Measurements from ENCODE around the gene PRLHR.
"Not testable (repeated sequence)": the region's sequence is repeated elsewhere in the genome, so short reads cannot be mapped to it uniquely, and the experiment has no call there.

The PRLHR gene

DNA sequence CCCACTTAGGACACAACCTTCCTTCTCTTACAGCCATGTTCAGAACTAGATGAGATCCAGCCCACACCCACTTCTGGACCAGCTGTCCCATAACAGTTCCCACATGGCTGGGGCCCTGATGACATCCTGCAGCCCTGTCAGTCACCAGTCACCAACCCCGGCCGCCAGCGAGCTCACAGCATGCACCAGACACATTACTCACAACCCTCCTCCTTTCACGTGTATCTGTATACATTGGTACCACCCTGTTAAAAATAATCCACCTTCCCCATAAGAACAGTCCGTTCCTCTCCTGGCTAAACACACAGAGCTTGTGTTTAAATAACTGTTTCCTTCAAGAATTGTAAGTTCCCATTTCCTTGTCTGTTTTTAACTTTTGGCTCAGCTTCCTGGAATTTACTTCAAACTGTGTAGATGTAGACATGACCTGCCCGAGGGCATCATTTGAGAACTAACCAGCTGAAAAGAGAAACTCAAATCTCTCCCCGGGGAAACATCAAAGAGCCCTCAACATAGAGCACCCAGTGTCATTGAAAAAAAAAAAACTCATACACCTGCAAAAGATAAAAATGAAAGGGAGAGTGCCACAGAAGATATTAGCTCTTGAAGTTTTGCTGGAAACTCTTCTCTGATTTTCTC is 26.0 kb upstream of the PRLHR start:
- WGBS, 2 experiments (ENCODE audit: insufficient coverage in 2 of 2) = 70 to 87% methylated on average over 5 to 6 of the region's 7 CpGs
- Histone ChIP-seq H3K27ac (ENCODE audit: low read depth, low read length, severe bottlenecking) (no peak overlapping the region), H3K4me1 (ENCODE audit: control insufficient read depth, insufficient read depth, low read length, poor library complexity, severe bottlenecking) (no peaks in the 10 kb centered on the region)

DNA sequence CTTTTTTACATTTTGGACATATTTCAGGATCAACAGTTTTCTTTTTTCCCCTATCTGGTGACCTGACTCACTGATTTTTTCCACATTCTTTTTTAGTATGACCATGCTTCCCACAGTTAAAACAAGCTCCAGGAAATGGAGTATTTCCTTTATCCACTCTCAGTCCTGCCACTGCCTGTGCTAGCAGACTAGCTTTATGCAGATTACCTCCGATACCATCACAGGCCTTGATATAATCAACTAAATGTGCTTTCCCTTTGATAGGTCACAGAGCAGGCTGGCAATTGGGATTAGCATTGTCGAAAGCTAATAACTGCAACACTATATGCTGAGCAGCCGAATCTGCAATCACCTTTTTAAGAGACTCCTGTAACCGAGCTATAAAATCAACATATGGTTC is 18.4 kb upstream of the PRLHR start:
- H3K4me1 ChIP-seq (ENCODE audit: control insufficient read depth, insufficient read depth, low read length, poor library complexity, severe bottlenecking); H3K4me3 ChIP-seq (ENCODE audit: extremely low read depth, insufficient read depth, low read length, poor library complexity, severe bottlenecking); H3K36me3 ChIP-seq (ENCODE audit: control insufficient read depth, insufficient read depth, low read length); H3K27ac ChIP-seq (ENCODE audit: low read depth, low read length, severe bottlenecking); H3K9me3 ChIP-seq (ENCODE audit: control insufficient read depth, low read length): not testable (repeated sequence)
- 70 to 97% methylated on average over 2 to 3 of the region's 4 CpGs for WGBS, 2 experiments (ENCODE audit: insufficient coverage in 2 of 2)

More for the DNA sequence above, 26.0 kb upstream of the PRLHR start:
- Histone ChIP-seq H3K36me3 (ENCODE audit: control insufficient read depth, insufficient read depth, low read length) (no peaks in the 10 kb centered on the region), H3K4me3 (ENCODE audit: extremely low read depth, insufficient read depth, low read length, poor library complexity, severe bottlenecking) (no peak overlapping the region), H3K9me3 (ENCODE audit: control insufficient read depth, low read length) (no peaks in the 10 kb centered on the region)

DNA sequence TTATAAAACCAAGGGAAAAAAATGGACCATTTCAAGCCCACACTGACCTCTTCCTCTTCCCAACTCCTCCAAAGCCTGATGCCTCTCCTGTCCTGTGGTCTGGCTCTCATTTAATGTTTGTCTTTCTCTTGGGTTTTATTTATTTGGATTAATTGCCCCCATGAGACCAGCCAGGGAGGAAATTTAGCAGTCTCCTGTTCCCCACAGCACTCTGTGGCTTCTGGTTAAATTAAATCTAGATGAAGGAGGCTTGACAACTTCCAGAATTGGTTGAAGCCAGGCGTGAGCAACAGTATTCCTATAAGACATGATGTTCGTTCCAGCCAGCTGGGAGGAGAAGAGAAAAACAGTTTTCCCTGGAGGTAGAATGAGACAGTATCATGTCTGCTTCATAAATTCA is 15.1 kb upstream of the PRLHR start:
- no peak overlapping the region for H3K4me3 ChIP-seq (ENCODE audit: extremely low read depth, insufficient read depth, low read length, poor library complexity, severe bottlenecking)
- peaks cover 4% of the 10 kb centered on the region for H3K9me3 ChIP-seq (ENCODE audit: control insufficient read depth, low read length)
- no peaks in the 10 kb centered on the region for H3K4me1 ChIP-seq (ENCODE audit: control insufficient read depth, insufficient read depth, low read length, poor library complexity, severe bottlenecking)
- no peak overlapping the region for H3K27ac ChIP-seq (ENCODE audit: low read depth, low read length, severe bottlenecking)
- no peaks in the 10 kb centered on the region for H3K36me3 ChIP-seq (ENCODE audit: control insufficient read depth, insufficient read depth, low read length)
- 83% methylated on average over 1 of the region's 2 CpGs; no CpG with 5 or more reads in 1 of the 2 experiments for WGBS, 2 experiments (ENCODE audit: insufficient coverage in 2 of 2)

DNA sequence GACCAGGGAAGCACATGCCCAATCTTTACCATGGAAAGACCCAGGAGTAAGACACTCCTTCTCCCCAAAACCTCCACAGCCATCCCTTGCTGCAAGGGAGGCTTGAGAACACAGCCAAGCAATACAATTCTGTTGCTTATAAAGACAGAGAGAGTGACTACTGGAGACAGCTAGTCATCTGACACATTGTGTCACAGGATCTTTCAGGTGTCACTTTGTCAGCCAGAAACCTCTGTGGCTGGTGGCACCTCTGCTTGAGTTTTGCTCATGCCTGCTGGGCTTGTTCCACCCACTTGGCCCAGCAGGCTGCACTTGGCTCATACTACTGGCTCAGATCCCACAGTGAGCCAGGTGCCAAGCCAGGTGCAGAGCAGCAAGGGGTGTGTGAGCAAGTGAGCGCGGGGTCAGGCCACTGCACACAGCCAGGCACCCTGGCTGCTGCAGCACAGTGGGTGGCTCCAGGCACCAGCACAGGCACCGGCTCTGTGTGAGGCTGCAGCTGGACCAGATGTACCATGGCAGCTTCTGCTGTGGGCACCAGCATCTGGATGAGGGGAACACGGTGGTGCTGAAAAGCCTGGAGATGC is 12.4 kb upstream of the PRLHR start:
- WGBS, 2 experiments (ENCODE audit: insufficient coverage in 2 of 2) = 84 to 91% methylated on average over 4 of the region's 4 CpGs
- H3K4me1 ChIP-seq (ENCODE audit: control insufficient read depth, insufficient read depth, low read length, poor library complexity, severe bottlenecking) = no peaks in the 10 kb centered on the region
- H3K4me3 ChIP-seq (ENCODE audit: extremely low read depth, insufficient read depth, low read length, poor library complexity, severe bottlenecking) = no peak overlapping the region
- H3K36me3 ChIP-seq (ENCODE audit: control insufficient read depth, insufficient read depth, low read length) = no peaks in the 10 kb centered on the region
- H3K9me3 ChIP-seq (ENCODE audit: control insufficient read depth, low read length) = peaks cover 4% of the 10 kb centered on the region
- H3K27ac ChIP-seq (ENCODE audit: low read depth, low read length, severe bottlenecking) = no peak overlapping the region

DNA sequence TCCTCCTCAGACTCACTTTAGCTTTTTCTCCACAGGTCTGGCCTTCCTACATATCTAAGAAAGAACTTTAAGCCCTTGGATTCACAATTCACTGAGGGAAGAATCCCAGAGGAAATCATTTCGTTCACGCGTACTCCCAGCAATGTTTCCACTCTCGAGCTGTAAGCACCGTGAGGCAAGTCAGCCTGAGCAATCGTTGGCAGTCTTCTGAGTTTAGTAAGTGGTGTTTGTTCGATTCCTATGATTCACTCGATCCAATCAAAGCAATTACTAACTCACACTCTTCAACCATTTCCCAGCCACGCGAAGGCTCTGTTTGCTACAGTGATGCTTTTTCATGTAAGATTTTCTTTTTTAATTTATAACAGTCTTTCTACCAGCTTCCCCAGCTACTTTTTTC is 10.2 kb upstream of the PRLHR start:
- peaks cover 4% of the 10 kb centered on the region for H3K9me3 ChIP-seq (ENCODE audit: control insufficient read depth, low read length)
- no peak overlapping the region for H3K27ac ChIP-seq (ENCODE audit: low read depth, low read length, severe bottlenecking)
- H3K4me1 ChIP-seq (ENCODE audit: control insufficient read depth, insufficient read depth, low read length, poor library complexity, severe bottlenecking) = no peaks in the 10 kb centered on the region
- WGBS, 2 experiments (ENCODE audit: insufficient coverage in 2 of 2) = 89 to 100% methylated on average over 1 to 6 of the region's 10 CpGs
- H3K36me3 ChIP-seq (ENCODE audit: control insufficient read depth, insufficient read depth, low read length) = no peaks in the 10 kb centered on the region
- H3K4me3 ChIP-seq (ENCODE audit: extremely low read depth, insufficient read depth, low read length, poor library complexity, severe bottlenecking) = no peak overlapping the region

DNA sequence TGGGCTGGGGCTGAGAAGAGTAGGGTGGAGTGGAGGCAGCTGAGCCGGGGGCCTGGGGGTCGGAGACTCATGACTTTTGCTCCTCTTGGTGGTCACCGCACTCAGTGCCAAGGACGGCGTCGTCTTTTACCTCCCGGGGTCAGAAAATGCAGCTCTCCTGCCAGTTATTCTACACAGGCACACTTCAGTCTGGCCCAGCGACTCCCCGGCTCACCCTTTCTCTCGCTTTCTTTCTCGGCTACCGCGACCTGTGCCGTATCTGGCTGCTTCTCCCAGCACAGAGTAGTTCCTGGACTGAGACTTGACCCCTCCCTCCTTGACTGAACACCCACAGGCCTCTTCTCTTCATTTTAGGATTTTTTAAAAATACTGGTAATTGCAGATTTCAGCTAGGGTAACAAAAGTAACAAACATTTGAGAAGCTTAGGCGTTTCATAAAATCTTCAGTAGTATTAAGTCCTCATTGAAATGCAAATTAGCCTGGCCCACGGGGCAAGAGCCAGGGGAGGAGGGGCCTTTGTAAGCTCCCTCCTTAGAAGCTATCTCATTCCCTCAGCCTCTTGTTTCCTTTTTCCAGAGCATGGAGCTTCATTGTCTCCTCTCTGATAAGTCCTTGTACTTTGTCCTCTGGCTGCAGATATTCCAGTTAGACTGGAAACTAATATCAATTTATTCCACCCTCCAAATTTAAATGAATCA is 1.1 kb upstream of the PRLHR start:
- H3K36me3 ChIP-seq (ENCODE audit: control insufficient read depth, insufficient read depth, low read length) = no peaks in the 10 kb centered on the region
- no peaks in the 10 kb centered on the region for H3K4me1 ChIP-seq (ENCODE audit: control insufficient read depth, insufficient read depth, low read length, poor library complexity, severe bottlenecking)
- H3K4me3 ChIP-seq (ENCODE audit: extremely low read depth, insufficient read depth, low read length, poor library complexity, severe bottlenecking) = no peak overlapping the region
- 3 to 6% methylated on average over 16 of the region's 16 CpGs for WGBS, 2 experiments (ENCODE audit: insufficient coverage in 2 of 2)
- H3K9me3 ChIP-seq (ENCODE audit: control insufficient read depth, low read length) = no peaks in the 10 kb centered on the region
- no peak overlapping the region for H3K27ac ChIP-seq (ENCODE audit: low read depth, low read length, severe bottlenecking)

DNA sequence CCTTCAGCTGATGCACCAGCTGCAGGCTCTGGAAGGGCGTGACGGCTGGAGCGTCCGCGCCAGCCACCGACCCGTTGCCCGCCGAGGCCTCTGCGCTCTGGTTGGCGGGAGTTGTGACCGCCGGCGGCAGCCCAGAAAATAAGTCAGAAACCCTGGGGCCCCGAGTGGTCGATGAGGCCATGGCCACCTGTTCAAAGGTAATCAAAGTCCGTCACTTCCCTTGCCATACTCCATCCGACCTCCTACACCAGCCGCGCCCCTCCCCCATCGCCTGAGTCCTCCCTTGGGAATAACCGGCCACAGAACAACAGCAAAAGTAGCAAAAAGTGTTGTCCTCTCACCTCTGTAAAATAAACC is 406 bp downstream of the PRLHR start:
- H3K9me3 ChIP-seq (ENCODE audit: control insufficient read depth, low read length) = no peaks in the 10 kb centered on the region
- H3K27ac ChIP-seq (ENCODE audit: low read depth, low read length, severe bottlenecking) = no peak overlapping the region
- H3K36me3 ChIP-seq (ENCODE audit: control insufficient read depth, insufficient read depth, low read length) = no peaks in the 10 kb centered on the region
- H3K4me3 ChIP-seq (ENCODE audit: extremely low read depth, insufficient read depth, low read length, poor library complexity, severe bottlenecking) = no peak overlapping the region
- H3K4me1 ChIP-seq (ENCODE audit: control insufficient read depth, insufficient read depth, low read length, poor library complexity, severe bottlenecking) = no peaks in the 10 kb centered on the region
- 11% methylated on average over 17 to 19 of the region's 22 CpGs for WGBS, 2 experiments (ENCODE audit: insufficient coverage in 2 of 2)

DNA sequence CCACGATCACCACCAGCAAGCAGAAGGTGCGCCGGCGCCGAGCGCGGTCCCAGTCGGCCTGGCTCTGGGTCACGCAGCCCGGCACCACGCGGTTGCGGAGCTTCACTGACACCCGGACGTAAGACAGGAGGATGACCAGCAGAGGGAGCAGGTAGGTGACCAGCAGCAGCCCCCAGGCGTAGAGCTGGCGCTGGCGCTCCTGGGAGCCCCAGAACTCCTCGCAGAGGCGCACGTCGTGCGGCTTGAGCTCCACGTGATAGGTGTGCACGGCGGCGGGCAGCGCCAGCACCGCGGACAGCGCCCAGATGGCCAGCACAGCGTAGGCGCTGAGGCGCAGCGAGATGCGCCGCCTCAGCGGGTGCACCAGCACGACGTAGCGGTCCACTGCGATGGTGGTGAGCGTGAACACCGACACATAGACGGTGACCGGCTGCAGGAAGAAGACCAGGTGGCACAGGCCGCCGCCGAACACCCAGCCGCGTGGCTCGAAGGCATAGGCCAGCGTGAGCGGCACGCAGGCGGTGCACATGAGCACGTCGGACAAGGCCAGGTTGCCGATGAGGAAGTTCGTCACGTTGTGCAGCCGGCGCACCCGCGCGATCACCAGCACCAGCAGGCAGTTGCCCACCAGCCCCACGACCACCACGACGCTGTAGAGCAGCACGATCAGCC is 920 bp downstream of the PRLHR start:
- 13% methylated on average over 51 to 60 of the region's 70 CpGs for WGBS, 2 experiments (ENCODE audit: insufficient coverage in 2 of 2)
- no peaks in the 10 kb centered on the region for H3K4me1 ChIP-seq (ENCODE audit: control insufficient read depth, insufficient read depth, low read length, poor library complexity, severe bottlenecking)
- H3K9me3 ChIP-seq (ENCODE audit: control insufficient read depth, low read length) = no peaks in the 10 kb centered on the region
- H3K36me3 ChIP-seq (ENCODE audit: control insufficient read depth, insufficient read depth, low read length) = no peaks in the 10 kb centered on the region
- no peak overlapping the region for H3K27ac ChIP-seq (ENCODE audit: low read depth, low read length, severe bottlenecking)
- no peak overlapping the region for H3K4me3 ChIP-seq (ENCODE audit: extremely low read depth, insufficient read depth, low read length, poor library complexity, severe bottlenecking)

DNA sequence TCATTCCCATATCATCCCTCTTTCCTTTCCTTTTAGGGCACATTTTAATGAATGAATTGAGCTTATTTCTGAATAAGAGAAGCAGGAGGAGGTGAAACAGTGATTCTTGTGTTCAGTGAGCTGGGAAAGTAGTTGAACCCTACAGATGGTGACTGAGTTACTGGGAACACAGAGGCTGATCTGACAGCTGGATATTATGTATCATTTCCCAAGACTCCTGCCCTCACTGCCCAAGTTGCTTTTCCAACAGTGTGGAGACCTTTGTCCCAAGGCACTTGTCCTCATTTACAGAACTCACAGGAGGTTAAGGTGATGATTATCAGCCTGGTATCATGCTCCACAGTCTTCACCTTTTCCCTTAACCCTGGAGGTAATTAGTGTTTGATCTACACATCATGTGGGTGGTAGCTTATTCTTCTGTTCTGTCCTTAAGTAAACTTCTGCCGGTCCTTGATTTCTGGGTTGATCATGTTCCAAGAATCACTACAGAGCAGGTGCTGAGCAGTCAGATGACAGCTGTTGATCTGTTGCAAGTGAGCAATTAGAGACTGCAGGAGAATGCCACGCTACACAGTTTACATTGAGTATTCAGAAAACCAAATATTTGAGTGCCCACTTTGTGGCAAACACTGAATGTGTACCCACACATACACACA is 2.6 kb downstream of the PRLHR start:
- Histone ChIP-seq H3K27ac (ENCODE audit: low read depth, low read length, severe bottlenecking) (no peak overlapping the region), H3K4me3 (ENCODE audit: extremely low read depth, insufficient read depth, low read length, poor library complexity, severe bottlenecking) (no peak overlapping the region), H3K9me3 (ENCODE audit: control insufficient read depth, low read length) (no peaks in the 10 kb centered on the region), H3K4me1 (ENCODE audit: control insufficient read depth, insufficient read depth, low read length, poor library complexity, severe bottlenecking) (no peaks in the 10 kb centered on the region), H3K36me3 (ENCODE audit: control insufficient read depth, insufficient read depth, low read length) (no peaks in the 10 kb centered on the region)
- 88 to 100% methylated on average over 1 to 2 of the region's 2 CpGs for WGBS, 2 experiments (ENCODE audit: insufficient coverage in 2 of 2)

DNA sequence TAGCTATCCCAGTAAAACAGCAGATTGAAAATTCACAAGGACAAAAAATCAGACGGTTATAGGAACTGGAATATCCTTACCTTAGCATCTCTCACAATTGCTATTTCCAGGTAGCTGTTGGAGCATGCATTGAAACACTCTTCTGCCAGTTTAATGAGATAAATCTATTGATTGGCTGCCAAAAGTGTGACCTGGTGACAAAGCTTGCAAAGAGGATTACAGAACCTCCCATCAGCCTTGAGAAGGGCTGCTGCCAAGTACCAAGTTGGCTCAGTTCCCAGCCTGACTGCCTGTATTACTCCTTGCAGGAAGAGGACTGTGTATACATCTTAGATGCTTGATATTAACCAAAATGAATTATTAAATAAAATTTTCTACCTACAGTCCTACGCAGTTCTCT is 5.1 kb downstream of the PRLHR start:
- Histone ChIP-seq H3K4me3 (ENCODE audit: extremely low read depth, insufficient read depth, low read length, poor library complexity, severe bottlenecking) (no peak overlapping the region), H3K27ac (ENCODE audit: low read depth, low read length, severe bottlenecking) (no peak overlapping the region), H3K4me1 (ENCODE audit: control insufficient read depth, insufficient read depth, low read length, poor library complexity, severe bottlenecking) (no peaks in the 10 kb centered on the region), H3K9me3 (ENCODE audit: control insufficient read depth, low read length) (no peaks in the 10 kb centered on the region), H3K36me3 (ENCODE audit: control insufficient read depth, insufficient read depth, low read length) (no peaks in the 10 kb centered on the region)
- WGBS, 2 experiments (ENCODE audit: insufficient coverage in 2 of 2) = 60 to 80% methylated on average over 1 of the region's 2 CpGs
